GM12878 (cell line): ENCODE measurements around the gene SPOCK1. TPM values are rescaled to one million over a fixed set of nuclear protein-coding genes. Genes with fewer than 3 reads are reported as not detected.

Experiments used
- ATAC-seq: fragments of 200-7000 bp; cut with Tn5 transposase; 3 replicates; pipeline ENCODE4 v1.9.1; 2020; ENCODE audit warnings: mild to moderate bottlenecking, moderate library complexity
- BruUV-seq: library from RNA; stranded (reverse); fragments of 400-500 nt; replicated peaks from 2 replicates; lab custom pipeline; 2021; lab: Mats Ljungman, UMichigan
- CTCF ChIA-PET: fragments of 300-600 bp; sonication (Branson Sonifier 250); formaldehyde crosslinking; extraction: SDS; loops from one replicate; lab custom pipeline; 2021; ENCODE audit warnings: inconsistent platforms; lab: Yijun Ruan, JAX
- POLR2A ChIA-PET: fragments of 350-600 bp; formaldehyde crosslinking; extraction: SDS; loops from one replicate; lab custom pipeline; 2021; ENCODE audit warnings: inconsistent platforms; lab: Charles Lee
- RAD21 ChIA-PET: fragments of 300-600 bp; sonication (Branson Sonifier 250); formaldehyde crosslinking; loops from one replicate; lab custom pipeline; 2023; ENCODE audit warnings: antibody characterized with exemption; ENCODE audit not compliant: unreplicated experiment; lab: Charles Lee
- SMC1A ChIA-PET: fragments of 300-600 bp; sonication (Branson Sonifier 250); formaldehyde crosslinking; loops from one replicate; lab custom pipeline; 2023; ENCODE audit not compliant: unreplicated experiment, uncharacterized antibody; lab: Charles Lee
- DNase-seq: peaks from one replicate; pipeline ENCODE4 v3.0.0-alpha.2; 2011; ENCODE audit warnings: low read depth, low spot score
- FAIRE-seq: peaks from 3 replicates; lab custom pipeline; 2011; peaks lifted over from hg19 to GRCh38; lab: Jason Lieb, UNC
- H2AFZ ChIP-seq: 2 replicates; pipeline ENCODE4 v1.6.0; 2011; ENCODE audit warnings: low read depth, low read length, control low read depth; ENCODE audit not compliant: control insufficient read depth
- H3K27ac ChIP-seq: 2 replicates; pipeline ENCODE4 v1.5.1; 2011; ENCODE audit warnings: control low read depth; ENCODE audit not compliant: control insufficient read depth, insufficient read depth
- H3K27me3 ChIP-seq, 2 experiments: replicated peaks in 1 of 2; 2 replicates each; pipeline versions ENCODE4 v1.6.0 to v1.6.1; 2011; ENCODE audit warnings: low read length in 1 of 2; ENCODE audit not compliant: control insufficient read depth in 2 of 2, insufficient read depth in 2 of 2
- H3K36me3 ChIP-seq, 2 experiments: 2 replicates each; pipeline ENCODE4 v1.5.1; 2011; ENCODE audit warnings: low read length in 1 of 2; ENCODE audit not compliant: control insufficient read depth in 2 of 2, insufficient read depth in 2 of 2
- H3K4me1 ChIP-seq: 2 replicates; pipeline ENCODE4 v1.6.1; 2011; ENCODE audit warnings: mild to moderate bottlenecking, low read length, moderate library complexity, mixed read lengths; ENCODE audit not compliant: control insufficient read depth, insufficient read depth
- H3K4me2 ChIP-seq: 2 replicates; pipeline ENCODE4 v1.6.0; 2011; ENCODE audit warnings: control low read depth; ENCODE audit not compliant: control insufficient read depth, insufficient read depth
- H3K4me3 ChIP-seq: fragments of 200-600 bp; sonication (generic); 2 replicates; pipeline ENCODE4 v1.5.1; 2016
- H3K79me2 ChIP-seq: 2 replicates; pipeline ENCODE4 v1.6.0; 2011; ENCODE audit warnings: low read length; ENCODE audit not compliant: control insufficient read depth, insufficient read depth
- H3K9ac ChIP-seq: 2 replicates; pipeline ENCODE4 v1.8.0; 2011; ENCODE audit warnings: low read length, control low read depth, mixed read lengths; ENCODE audit not compliant: control insufficient read depth, insufficient read depth
- H3K9me3 ChIP-seq: replicated peaks from 3 replicates; pipeline ENCODE4 v1.5.1; 2011; ENCODE audit warnings: mild to moderate bottlenecking, low read length; ENCODE audit not compliant: control insufficient read depth, insufficient read depth
- H4K20me1 ChIP-seq: 2 replicates; pipeline ENCODE4 v1.6.0; 2011; ENCODE audit not compliant: control insufficient read depth, insufficient read depth
- EZH2 ChIP-seq: IDR thresholded peaks from 2 replicates; pipeline ENCODE4 v1.6.1; 2012; ENCODE audit warnings: low read depth, mild to moderate bottlenecking, control low read depth, inconsistent platforms, low read length, borderline replicate concordance; ENCODE audit not compliant: control insufficient read depth
- RAD21 ChIP-seq: IDR thresholded peaks from 2 replicates; pipeline ENCODE4 v1.6.1; 2011; ENCODE audit warnings: mild to moderate bottlenecking, low read depth, low read length, moderate library complexity; ENCODE audit not compliant: insufficient read depth
- ZNF217 ChIP-seq: fragments of 450-650 bp; IDR thresholded peaks from 2 replicates; pipeline ENCODE4 v1.6.1; 2017; ENCODE audit warnings: antibody characterized with exemption, mild to moderate bottlenecking
- ZNF384 ChIP-seq: IDR thresholded peaks from 2 replicates; pipeline ENCODE4 v1.6.1; 2012; ENCODE audit warnings: low read depth, mild to moderate bottlenecking, low read length, improper control_type of control experiment, borderline replicate concordance
- ZZZ3 ChIP-seq: IDR thresholded peaks from 2 replicates; pipeline ENCODE4 v1.6.1; 2011; ENCODE audit warnings: low read depth; ENCODE audit not compliant: control insufficient read depth, insufficient read length
- WGBS: methylation state at CpG from one replicate; pipeline ENCODE4 v1.1.6; 2016; ENCODE audit warnings: low lambda C conversion rate; ENCODE audit not compliant: insufficient replicate concordance, insufficient coverage; ENCODE audit errors: missing lambda C conversion rate; 5-methylcytosine and 5-hydroxymethylcytosine counted together
- in situ Hi-C: fragments of 300-500 bp; cut with MboI; formaldehyde crosslinking; loops from 9 replicates; pipeline ENCODE4 v1.14.3; 2018; ENCODE audit warnings: mixed read lengths
- intact Hi-C: fragments of 100-400 bp; cut with micrococcal nuclease; formaldehyde crosslinking; loops from one replicate; pipeline ENCODE4 v1.14.2; 2022; ENCODE audit not compliant: unreplicated experiment
- polyA plus RNA-seq, 11 experiments: library from polyadenylated mRNA; depleted of rRNA in 4 of 11; unstranded in 6 of 11; stranded (reverse) in 5 of 11; fragments of >200 nt; fragmentation: Nextera tagmentation in 4 of 11; fragmentation: Illumina TruSeq in 1 of 11; extraction: Ambion mirVana in 4 of 11; extraction: Trizol in 1 of 11; gene quantifications; 1 replicate in 1 of 11; 2 replicates in 10 of 11; pipeline versions ENCODE4 v1.2.1 to v1.2.3, GENCODE V29; 2011 to 2016; ENCODE audit warnings: inconsistent platforms in 2 of 11, missing spikeins in 2 of 11, low read depth in 1 of 11
- total RNA-seq, 4 experiments: library from RNA; depleted of rRNA in 3 of 4; stranded (reverse); fragments of >200 nt in 3 of 4; fragmentation: Illumina TruSeq in 1 of 4; extraction: Trizol in 1 of 4; gene quantifications; 2 replicates each; pipeline versions ENCODE4 v1.2.1 to v1.2.3, GENCODE V29; 2013 to 2021

SPOCK1 gene
- total and polyA plus RNA-seq, 10 of the 15 experiments (the other 5 are each of a cell fraction or from before 2014, with no cell fraction given), result 0.06 to 0.68 (median 0.25) TPM; not detected in 3

DNA sequence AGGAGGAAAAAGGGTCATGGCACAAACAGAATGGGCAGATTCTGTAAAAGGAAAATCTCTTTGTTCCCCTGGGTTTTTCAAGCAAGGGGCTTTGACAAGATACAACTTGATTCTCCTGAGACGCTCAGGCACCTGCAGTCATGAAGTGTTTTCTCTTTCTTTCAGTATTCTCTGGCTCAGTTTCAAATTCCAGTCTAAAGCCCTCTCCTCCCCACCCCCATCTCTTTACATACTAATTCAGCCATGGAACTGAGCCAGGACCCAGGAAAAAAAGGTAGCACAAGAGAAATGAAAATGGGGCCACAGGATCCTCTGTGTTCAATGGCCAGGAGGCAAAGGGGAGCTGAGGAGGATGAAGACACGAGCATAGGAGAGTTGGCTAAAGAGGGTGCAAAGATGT is 408.4 kb downstream of the SPOCK1 start:
- no peak for FAIRE-seq
- ChIA-PET CTCF (no interaction called here), SMC1A (no interaction called here), RAD21 (no interaction called here), POLR2A (no interaction called here)
- no peak for ATAC-seq
- TF ChIP-seq ZNF384, result no peak
- no peak for TF ChIP-seq ZNF217
- TF ChIP-seq RAD21, result no peak
- no peak for TF ChIP-seq EZH2
- in situ Hi-C loops (no loop called here), intact Hi-C loops (no loop called here)
- 20% methylated on average over 2 of the region's 2 CpGs for WGBS
- no TSS peak for BruUV-seq
- Histone ChIP-seq H4K20me1 (no peaks in the 10 kb centered on the region), H3K9ac (no peak overlapping the region), H2AFZ (no peak overlapping the region), H3K4me3 (no peak overlapping the region), H3K9me3 (no peaks in the 10 kb centered on the region), H3K79me2 (no peaks in the 10 kb centered on the region), H3K4me2 (no peak overlapping the region), H3K4me1 (no peaks in the 10 kb centered on the region), H3K36me3 (no peaks in the 10 kb centered on the region), H3K27me3 (peaks cover 0 to 3% of the 10 kb centered on the region in 2 experiments; a peak in 1 of 4 replicates), H3K27ac (no peak overlapping the region)
- no peak for DNase-seq

DNA sequence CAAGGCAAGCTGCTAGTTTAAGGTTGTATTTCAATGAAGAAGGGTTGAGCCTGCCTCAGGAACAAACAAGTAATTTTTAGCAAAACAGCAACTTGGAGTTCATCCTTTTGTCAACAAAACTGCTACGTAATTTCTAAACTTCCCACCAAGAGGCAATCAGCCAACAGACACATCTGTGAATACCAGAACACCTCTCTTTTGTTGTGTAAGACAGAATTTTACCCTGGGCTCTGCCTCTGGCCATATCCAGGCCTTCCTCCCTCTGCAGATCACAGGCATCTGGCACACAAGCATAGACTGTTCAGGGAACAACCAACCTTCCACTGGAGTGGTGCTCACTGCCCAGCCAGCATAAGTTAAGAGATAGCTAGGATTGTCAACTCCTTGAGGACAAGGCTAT is 409.0 kb downstream of the SPOCK1 start:
- Histone ChIP-seq H3K9ac (no peak overlapping the region), H3K4me1 (no peaks in the 10 kb centered on the region), H3K4me2 (no peak overlapping the region), H3K4me3 (no peak overlapping the region), H4K20me1 (no peaks in the 10 kb centered on the region), H3K27ac (no peak overlapping the region), H2AFZ (no peak overlapping the region), H3K9me3 (no peaks in the 10 kb centered on the region), H3K27me3 (peaks cover 0 to 3% of the 10 kb centered on the region in 2 experiments; a peak in 1 of 4 replicates), H3K79me2 (no peaks in the 10 kb centered on the region), H3K36me3 (no peaks in the 10 kb centered on the region)
- BruUV-seq, result no TSS peak
- intact Hi-C loops, result no loop called here
- ChIA-PET SMC1A (no interaction called here), POLR2A (no interaction called here), CTCF (no interaction called here), RAD21 (no interaction called here)
- no peak for DNase-seq
- TF ChIP-seq ZZZ3, result no peak
- no peak for FAIRE-seq
- in situ Hi-C loops, result no loop called here
- WGBS, result 0% methylated on average over 1 of the region's 1 CpG
- no peak for ATAC-seq
